AG10803 (cell line): ENCODE data around the gene YPEL1.
"Not testable (repeated sequence)": the region's sequence is repeated elsewhere in the genome, so short reads cannot be mapped to it uniquely, and the experiment has no call there.

ENCODE experiments used
- DNase-seq: peaks from one replicate; pipeline ENCODE4 v3.0.0; 2010; ENCODE audit warnings: low read depth
- H3K4me3 ChIP-seq: 2 replicates; pipeline ENCODE4 v1.5.1; 2011; ENCODE audit warnings: mild to moderate bottlenecking, low read length, control low read depth
- TF ChIP-seq, protein P1 (sequence below): conservative IDR thresholded peaks from 2 replicates; pipeline ENCODE4 v1.5.1; 2011; ENCODE audit warnings: mild to moderate bottlenecking, low read length, control low read depth, inconsistent platforms

YPEL1 gene

DNA sequence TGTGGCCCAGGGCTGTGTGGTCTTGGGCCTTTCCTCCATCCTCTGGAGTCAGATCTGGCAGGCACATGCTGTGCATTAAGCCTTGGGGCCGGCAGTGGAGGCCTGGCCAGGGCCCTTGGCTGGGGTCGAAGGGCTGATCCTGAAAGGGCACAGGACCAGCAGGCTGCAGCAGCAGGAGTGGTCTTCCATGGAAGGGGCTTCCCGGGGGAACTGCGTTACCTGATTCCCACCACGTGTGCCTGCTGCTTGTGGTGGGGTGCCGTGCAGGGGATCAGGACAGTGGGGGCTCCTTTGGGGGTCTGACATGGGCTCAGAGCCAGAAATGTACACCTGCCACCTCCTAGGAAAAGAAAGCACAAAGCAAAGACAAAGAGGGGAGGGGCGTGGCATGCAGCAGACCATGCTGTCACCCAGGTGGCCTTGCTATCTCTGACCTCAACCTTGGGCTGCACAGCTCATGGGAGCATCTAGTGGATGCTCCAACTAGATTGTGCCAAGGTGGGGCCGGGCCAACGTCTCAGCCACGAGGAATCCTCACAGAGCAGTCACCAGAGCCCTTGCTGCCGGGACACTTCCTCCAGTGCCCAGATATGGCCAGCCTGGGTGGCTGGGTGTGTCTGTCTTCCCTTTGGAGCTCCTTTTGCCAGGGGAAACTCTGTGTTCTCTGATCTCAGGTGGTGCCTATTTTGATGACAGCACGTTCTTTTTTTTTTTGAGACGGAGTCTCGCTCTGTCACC is 17.9 kb upstream of the YPEL1 start:
- H3K4me3 ChIP-seq = no peak overlapping the region
- no peak for DNase-seq
- TF ChIP-seq, protein P1, sequence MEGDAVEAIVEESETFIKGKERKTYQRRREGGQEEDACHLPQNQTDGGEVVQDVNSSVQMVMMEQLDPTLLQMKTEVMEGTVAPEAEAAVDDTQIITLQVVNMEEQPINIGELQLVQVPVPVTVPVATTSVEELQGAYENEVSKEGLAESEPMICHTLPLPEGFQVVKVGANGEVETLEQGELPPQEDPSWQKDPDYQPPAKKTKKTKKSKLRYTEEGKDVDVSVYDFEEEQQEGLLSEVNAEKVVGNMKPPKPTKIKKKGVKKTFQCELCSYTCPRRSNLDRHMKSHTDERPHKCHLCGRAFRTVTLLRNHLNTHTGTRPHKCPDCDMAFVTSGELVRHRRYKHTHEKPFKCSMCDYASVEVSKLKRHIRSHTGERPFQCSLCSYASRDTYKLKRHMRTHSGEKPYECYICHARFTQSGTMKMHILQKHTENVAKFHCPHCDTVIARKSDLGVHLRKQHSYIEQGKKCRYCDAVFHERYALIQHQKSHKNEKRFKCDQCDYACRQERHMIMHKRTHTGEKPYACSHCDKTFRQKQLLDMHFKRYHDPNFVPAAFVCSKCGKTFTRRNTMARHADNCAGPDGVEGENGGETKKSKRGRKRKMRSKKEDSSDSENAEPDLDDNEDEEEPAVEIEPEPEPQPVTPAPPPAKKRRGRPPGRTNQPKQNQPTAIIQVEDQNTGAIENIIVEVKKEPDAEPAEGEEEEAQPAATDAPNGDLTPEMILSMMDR = no peak

GRCh38 chr22:21752276-21752675 is 16.7 kb upstream of the YPEL1 start:
- TF ChIP-seq, protein P1 = no peak
- no peak for DNase-seq
- no peak overlapping the region for H3K4me3 ChIP-seq

GRCh38 chr22:21745948-21746347 is 10.4 kb upstream of the YPEL1 start:
- TF ChIP-seq, protein P1 = no peak
- H3K4me3 ChIP-seq = no peak overlapping the region
- no peak for DNase-seq

GRCh38 chr22:21744917-21745316 is 9.3 kb upstream of the YPEL1 start:
- H3K4me3 ChIP-seq = not testable (repeated sequence)
- peak; percentile 29 for DNase-seq

- no peak overlapping the region for H3K4me3 ChIP-seq
- TF ChIP-seq, protein P1 = no peak
- DNase-seq = no peak
These were observed 6.2 kb upstream of the YPEL1 start for GRCh38 chr22:21741790-21742189.

DNA sequence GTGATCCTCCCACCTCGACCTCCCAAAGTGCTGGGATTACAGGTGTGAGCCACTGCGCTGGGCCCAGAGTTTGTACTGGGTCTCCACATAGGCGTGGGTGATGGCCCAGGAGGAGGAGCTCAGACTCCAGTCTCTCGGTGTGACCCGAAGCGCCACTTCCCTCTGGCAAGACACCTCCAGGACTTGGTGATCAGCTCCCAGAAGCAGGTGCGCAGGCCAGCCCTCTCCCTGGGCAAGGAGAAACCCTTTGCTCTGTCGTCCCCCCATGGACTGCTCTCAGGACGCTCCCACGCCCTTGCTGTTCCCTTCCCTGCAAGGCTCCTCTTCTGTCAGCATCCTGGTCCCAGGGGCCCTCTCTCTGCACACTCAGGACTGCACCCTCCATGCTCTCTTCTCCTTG is 5.5 kb upstream of the YPEL1 start:
- TF ChIP-seq, protein P1 = no peak
- DNase-seq = no peak
- H3K4me3 ChIP-seq = no peak overlapping the region

DNA sequence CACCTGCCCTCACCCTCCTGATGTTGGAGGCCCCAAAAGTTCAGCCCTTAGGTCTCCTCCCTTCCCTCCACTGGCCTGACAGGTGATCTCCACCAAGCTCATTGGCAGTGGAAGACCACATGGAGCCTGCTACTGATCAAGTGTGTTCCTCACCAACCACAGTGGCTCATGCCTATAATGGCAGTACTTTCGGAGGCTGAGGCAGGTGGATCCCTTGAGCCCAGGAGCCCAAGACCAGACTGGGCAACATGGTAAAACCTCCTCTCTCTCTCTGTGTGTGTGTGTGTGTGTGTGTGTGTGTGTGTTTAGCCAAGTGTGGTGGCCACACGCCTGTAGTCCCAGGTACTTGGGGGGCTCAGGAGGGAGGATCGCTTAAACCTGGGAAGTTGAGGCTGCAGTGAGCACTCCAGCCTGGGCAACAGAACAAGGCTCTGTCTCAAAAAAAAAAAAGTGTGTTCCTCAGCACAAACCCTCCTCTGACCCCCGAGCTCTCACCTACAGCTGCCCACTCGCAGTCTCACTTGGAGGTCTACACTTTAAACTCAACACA is 4.3 kb upstream of the YPEL1 start:
- no peak overlapping the region for H3K4me3 ChIP-seq
- TF ChIP-seq, protein P1 = no peak
- DNase-seq = no peak
